HG03108 (cell line): ENCODE results near the gene BCL11B.

ENCODE experiments used
- ATAC-seq: cut with Tn5 transposase; IDR thresholded peaks from one replicate; pipeline ENCODE4 v1.9.1; 2021; ENCODE audit warnings: moderate library complexity; ENCODE audit not compliant: unreplicated experiment

The BCL11B gene

GRCh38 chr14:99256483-99256874 is 15.5 kb downstream of the BCL11B start:
- no peak for ATAC-seq

GRCh38 chr14:99255621-99256482 is 16.1 kb downstream of the BCL11B start:
- ATAC-seq = no peak

- ATAC-seq = no peak
Observed at GRCh38 chr14:99254328-99255009, 17.5 kb downstream of the BCL11B start.

GRCh38 chr14:99253890-99254289 is 18.1 kb downstream of the BCL11B start:
- no peak for ATAC-seq

- no peak for ATAC-seq
Observed at GRCh38 chr14:99252940-99253868, 18.8 kb downstream of the BCL11B start.

- ATAC-seq = no peak
Observed at GRCh38 chr14:99252443-99252939, 19.5 kb downstream of the BCL11B start.

GRCh38 chr14:99251721-99252120 is 20.3 kb downstream of the BCL11B start:
- ATAC-seq = no peak

GRCh38 chr14:99250636-99251208 is 21.3 kb downstream of the BCL11B start:
- no peak for ATAC-seq

GRCh38 chr14:99249389-99249788 is 22.6 kb downstream of the BCL11B start:
- no peak for ATAC-seq

GRCh38 chr14:99248761-99249171 is 23.2 kb downstream of the BCL11B start:
- ATAC-seq = no peak

GRCh38 chr14:99247772-99248171 is 24.2 kb downstream of the BCL11B start:
- no peak for ATAC-seq

- ATAC-seq = no peak
Observed at GRCh38 chr14:99247101-99247729, 24.8 kb downstream of the BCL11B start.

- no peak for ATAC-seq
Observed at GRCh38 chr14:99246536-99247097, 25.4 kb downstream of the BCL11B start.

- ATAC-seq = no peak
Observed at GRCh38 chr14:99245564-99246511, 26.2 kb downstream of the BCL11B start.

GRCh38 chr14:99244941-99245563 is 26.9 kb downstream of the BCL11B start:
- ATAC-seq = no peak

- no peak for ATAC-seq
Observed at GRCh38 chr14:99244367-99244901, 27.6 kb downstream of the BCL11B start.

GRCh38 chr14:99242816-99243721 is 28.9 kb downstream of the BCL11B start:
- no peak for ATAC-seq
